Measurements from ENCODE around the gene TNFSF15. TPM values are rescaled to one million over a fixed set of nuclear protein-coding genes. Genes with fewer than 3 reads are reported as not detected.

Gene TNFSF15
- total and polyA plus RNA-seq, 2 of the 4 experiments (the other 2 are of a cell fraction), result 0.03 to 0.18 TPM

DNA sequence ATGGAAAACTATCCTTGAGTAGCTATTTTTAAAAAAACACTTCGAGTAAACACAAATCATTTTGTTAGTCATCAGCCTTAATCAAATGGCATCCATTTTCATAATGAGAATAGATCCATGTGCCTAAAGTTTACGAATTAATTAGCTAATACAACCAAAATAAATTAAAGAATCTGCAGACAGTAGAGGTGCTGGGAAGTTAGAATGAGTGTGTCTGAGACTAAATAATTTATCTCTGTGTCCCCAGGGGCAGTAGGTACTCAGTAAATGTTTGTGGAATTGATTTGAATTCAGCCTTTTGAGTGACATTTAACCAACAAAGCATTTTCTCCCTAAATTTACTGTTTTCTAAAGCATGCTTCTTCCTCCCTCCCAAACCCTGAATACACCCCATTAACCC is 18.6 kb downstream of the TNFSF15 start:
- H3K18ac ChIP-seq (ENCODE audit: low read depth, low read length), result no peak overlapping the region
- H3K14ac ChIP-seq (replicated peaks; ENCODE audit: low read depth, low read length), result no peak overlapping the region
- no peak overlapping the region for H3K23ac ChIP-seq (ENCODE audit: low read depth, low read length)
- no peak overlapping the region for H2AK9ac ChIP-seq (replicated peaks; ENCODE audit: low read depth, low read length, poor library complexity)
- no peak overlapping the region for H4K91ac ChIP-seq (ENCODE audit: insufficient read depth, low read depth, low read length)
- H4K5ac ChIP-seq (ENCODE audit: low read depth, low read length), result no peak overlapping the region
- H3K27me3 ChIP-seq (ENCODE audit: control insufficient read depth, insufficient read depth, low read length), result peaks cover 26% of the 10 kb centered on the region
- H3K9me3 ChIP-seq (ENCODE audit: control insufficient read depth, insufficient read depth, low read length), result no peaks in the 10 kb centered on the region
- H2BK20ac ChIP-seq (ENCODE audit: low read depth, low read length), result no peak overlapping the region
- WGBS, 2 experiments (ENCODE audit: extremely low coverage in 2 of 2, insufficient read length in 1 of 2), result no CpG with 5 or more reads among the region's 2 CpGs
- no peaks in the 10 kb centered on the region for H3K79me1 ChIP-seq (ENCODE audit: low read depth in 1 of 2, low read length in 2 of 2)
- ChIA-PET POLR2A (ENCODE audit: unreplicated experiment) (no interaction called here), CTCF (interaction anchor here (1.3 kb wide), 1 partner anchor 20 kb away, joined by 3 read pairs; no protein-coding TSS in a partner anchor)
- H4K20me1 ChIP-seq (ENCODE audit: insufficient read depth, low read length), result no peaks in the 10 kb centered on the region
- no peak overlapping the region for H3K4me3 ChIP-seq (ENCODE audit: insufficient read depth, low read depth, low read length)
- ATAC-seq (ENCODE audit: low read depth) (no peak), DNase-seq (no peak)
- no peaks in the 10 kb centered on the region for H3K9me1 ChIP-seq (ENCODE audit: insufficient read depth, low read length)
- no peak overlapping the region for H3K4me2 ChIP-seq (ENCODE audit: low read depth, low read length)
- no peak overlapping the region for H3K27ac ChIP-seq (ENCODE audit: insufficient read depth, low read length)
- no peak for TF ChIP-seq MAZ (IDR thresholded peaks at IDR 0.05; ENCODE audit: borderline replicate concordance, low read depth, low read length)
- no peak for TF ChIP-seq SMC3 (IDR thresholded peaks at IDR 0.05; ENCODE audit: low read depth, low read length)
- TF ChIP-seq CHD1 (IDR thresholded peaks at IDR 0.05; ENCODE audit: low read depth, low read length), result no peak
- TF ChIP-seq, protein P1, sequence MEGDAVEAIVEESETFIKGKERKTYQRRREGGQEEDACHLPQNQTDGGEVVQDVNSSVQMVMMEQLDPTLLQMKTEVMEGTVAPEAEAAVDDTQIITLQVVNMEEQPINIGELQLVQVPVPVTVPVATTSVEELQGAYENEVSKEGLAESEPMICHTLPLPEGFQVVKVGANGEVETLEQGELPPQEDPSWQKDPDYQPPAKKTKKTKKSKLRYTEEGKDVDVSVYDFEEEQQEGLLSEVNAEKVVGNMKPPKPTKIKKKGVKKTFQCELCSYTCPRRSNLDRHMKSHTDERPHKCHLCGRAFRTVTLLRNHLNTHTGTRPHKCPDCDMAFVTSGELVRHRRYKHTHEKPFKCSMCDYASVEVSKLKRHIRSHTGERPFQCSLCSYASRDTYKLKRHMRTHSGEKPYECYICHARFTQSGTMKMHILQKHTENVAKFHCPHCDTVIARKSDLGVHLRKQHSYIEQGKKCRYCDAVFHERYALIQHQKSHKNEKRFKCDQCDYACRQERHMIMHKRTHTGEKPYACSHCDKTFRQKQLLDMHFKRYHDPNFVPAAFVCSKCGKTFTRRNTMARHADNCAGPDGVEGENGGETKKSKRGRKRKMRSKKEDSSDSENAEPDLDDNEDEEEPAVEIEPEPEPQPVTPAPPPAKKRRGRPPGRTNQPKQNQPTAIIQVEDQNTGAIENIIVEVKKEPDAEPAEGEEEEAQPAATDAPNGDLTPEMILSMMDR (conservative IDR thresholded peaks at IDR 0.05; ENCODE audit: low read depth, low read length), result no peak
- TF ChIP-seq MXI1 (IDR thresholded peaks at IDR 0.05; ENCODE audit: borderline replicate concordance, low read depth, low read length), result no peak
- no peak for TF ChIP-seq FOS (IDR thresholded peaks at IDR 0.05; ENCODE audit: low read depth, low read length)
- TF ChIP-seq POLR2A (IDR thresholded peaks at IDR 0.05; ENCODE audit: low read depth, low read length), result no peak
- no peak for TF ChIP-seq RCOR1 (IDR thresholded peaks at IDR 0.05; ENCODE audit: insufficient replicate concordance, low read length)
- no peak for TF ChIP-seq BHLHE40 (IDR thresholded peaks at IDR 0.05; ENCODE audit: low read depth, low read length)
- no peak for TF ChIP-seq RFX5 (IDR thresholded peaks at IDR 0.05; ENCODE audit: low read depth, low read length)
- TF ChIP-seq MAFK (IDR thresholded peaks at IDR 0.05; ENCODE audit: low read depth, low read length), result no peak
- TF ChIP-seq, protein P2, sequence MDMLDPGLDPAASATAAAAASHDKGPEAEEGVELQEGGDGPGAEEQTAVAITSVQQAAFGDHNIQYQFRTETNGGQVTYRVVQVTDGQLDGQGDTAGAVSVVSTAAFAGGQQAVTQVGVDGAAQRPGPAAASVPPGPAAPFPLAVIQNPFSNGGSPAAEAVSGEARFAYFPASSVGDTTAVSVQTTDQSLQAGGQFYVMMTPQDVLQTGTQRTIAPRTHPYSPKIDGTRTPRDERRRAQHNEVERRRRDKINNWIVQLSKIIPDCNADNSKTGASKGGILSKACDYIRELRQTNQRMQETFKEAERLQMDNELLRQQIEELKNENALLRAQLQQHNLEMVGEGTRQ (IDR thresholded peaks at IDR 0.05; ENCODE audit: low read depth, low read length), result no peak
- no peak for TF ChIP-seq CEBPB (IDR thresholded peaks at IDR 0.05; ENCODE audit: low read depth, low read length)
- TF ChIP-seq, protein P3, sequence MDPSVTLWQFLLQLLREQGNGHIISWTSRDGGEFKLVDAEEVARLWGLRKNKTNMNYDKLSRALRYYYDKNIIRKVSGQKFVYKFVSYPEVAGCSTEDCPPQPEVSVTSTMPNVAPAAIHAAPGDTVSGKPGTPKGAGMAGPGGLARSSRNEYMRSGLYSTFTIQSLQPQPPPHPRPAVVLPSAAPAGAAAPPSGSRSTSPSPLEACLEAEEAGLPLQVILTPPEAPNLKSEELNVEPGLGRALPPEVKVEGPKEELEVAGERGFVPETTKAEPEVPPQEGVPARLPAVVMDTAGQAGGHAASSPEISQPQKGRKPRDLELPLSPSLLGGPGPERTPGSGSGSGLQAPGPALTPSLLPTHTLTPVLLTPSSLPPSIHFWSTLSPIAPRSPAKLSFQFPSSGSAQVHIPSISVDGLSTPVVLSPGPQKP (IDR thresholded peaks at IDR 0.05; ENCODE audit: borderline replicate concordance, low read depth, low read length), result no peak
- TF ChIP-seq RAD21 (IDR thresholded peaks at IDR 0.05; ENCODE audit: low read length), result no peak
- no peak for TF ChIP-seq NFE2L2 (IDR thresholded peaks at IDR 0.05; ENCODE audit: low read depth, low read length)
- H2AFZ ChIP-seq (replicated peaks; ENCODE audit: low read length, poor library complexity), result no peak overlapping the region
- H3K4me1 ChIP-seq (ENCODE audit: control insufficient read depth, insufficient read depth, low read length), result no peaks in the 10 kb centered on the region; the same call in 1 of the 2 replicates
- H3K36me3 ChIP-seq (ENCODE audit: control insufficient read depth, insufficient read depth, low read length), result no peaks in the 10 kb centered on the region
- H3K9ac ChIP-seq (ENCODE audit: low read depth, low read length), result no peak overlapping the region
- intact Hi-C loops (cut with micrococcal nuclease) (no loop called here), in situ Hi-C loops (cut with MboI; ENCODE audit: low sequenced_read_pairs) (no loop called here), dilution Hi-C loops (cut with HindIII; ENCODE audit: low sequenced_read_pairs, unreplicated experiment) (no loop called here)
- no peak overlapping the region for H3K56ac ChIP-seq (ENCODE audit: extremely low read depth, insufficient read depth, low read length)
- H2BK120ac ChIP-seq (ENCODE audit: low read depth, low read length), result no peak overlapping the region
- no peak overlapping the region for H2BK15ac ChIP-seq (ENCODE audit: low read depth, low read length)
- no peak overlapping the region for H3K4ac ChIP-seq (ENCODE audit: low read depth, low read length)
- H2AK5ac ChIP-seq (ENCODE audit: low read depth, low read length), result no peak overlapping the region
- H4K8ac ChIP-seq (ENCODE audit: low read depth in 2 of 2, low read length in 2 of 2), result no peak overlapping the region
- BruUV-seq (replicated peaks), result no TSS peak
- no peak overlapping the region for H2BK5ac ChIP-seq (ENCODE audit: low read depth, low read length, poor library complexity, severe bottlenecking)

Measured in IMR-90 (cell line).